GM19395 (cell line): ENCODE results near the gene GABBR2.
A peak's percentile ranks its signal among the peaks of the same experiment; 100 is the strongest.
"Not testable (repeated sequence)": the region's sequence is repeated elsewhere in the genome, so short reads cannot be mapped to it uniquely, and the experiment has no call there.

Experiments used
- ATAC-seq: cut with Tn5 transposase; IDR thresholded peaks from one replicate; pipeline ENCODE4 v1.9.1; 2021; ENCODE audit warnings: mild to moderate bottlenecking, moderate library complexity; ENCODE audit not compliant: unreplicated experiment

GABBR2 gene

GRCh38 chr9:98283143-98283542 lies 425.6 kb downstream of the GABBR2 start:
- ATAC-seq, result not testable (repeated sequence)

DNA sequence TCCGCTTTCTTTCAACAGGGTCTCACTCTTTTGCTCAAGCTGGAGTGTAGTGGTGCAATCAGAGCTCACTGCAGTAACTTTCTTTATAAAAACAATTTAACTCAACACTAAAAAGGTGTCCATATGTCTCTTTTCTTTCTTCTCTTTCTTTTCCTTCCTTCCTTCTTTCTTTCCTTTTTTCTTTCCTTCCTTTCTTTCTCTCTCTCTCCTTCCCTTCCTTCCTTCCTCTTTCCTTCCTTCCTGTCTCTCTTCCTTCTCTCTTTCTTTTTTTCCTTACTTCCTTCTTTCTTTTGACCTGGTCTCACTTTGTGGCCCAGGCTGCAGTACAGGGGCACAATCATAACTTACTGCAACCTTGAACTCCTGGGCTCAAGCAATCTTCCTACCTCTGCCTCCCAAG lies 427.5 kb downstream of the GABBR2 start:
- no peak for ATAC-seq

DNA sequence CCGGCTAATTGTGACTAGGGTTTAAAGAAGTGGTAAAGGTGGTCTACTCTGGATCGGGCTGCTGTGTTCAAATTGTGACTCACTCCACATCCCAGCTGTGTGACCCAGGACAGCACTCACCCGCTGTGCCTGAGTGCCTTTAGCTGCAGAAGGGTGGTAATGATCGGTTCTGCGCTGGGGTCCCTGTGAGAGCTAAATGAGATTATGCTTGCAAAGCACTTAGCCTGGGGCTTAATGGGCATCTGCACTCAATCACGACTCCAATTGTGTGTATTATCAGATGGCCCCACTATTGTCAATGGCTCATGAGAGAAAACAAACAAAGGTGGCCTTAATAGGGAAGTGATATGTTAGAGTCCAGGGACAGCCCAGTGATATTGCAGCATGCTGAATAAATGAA lies 428.2 kb downstream of the GABBR2 start:
- ATAC-seq, result no peak

GRCh38 chr9:98280162-98280561 lies 428.6 kb downstream of the GABBR2 start:
- no peak for ATAC-seq

GRCh38 chr9:98276907-98277469 lies 431.7 kb downstream of the GABBR2 start:
- ATAC-seq, result no peak

DNA sequence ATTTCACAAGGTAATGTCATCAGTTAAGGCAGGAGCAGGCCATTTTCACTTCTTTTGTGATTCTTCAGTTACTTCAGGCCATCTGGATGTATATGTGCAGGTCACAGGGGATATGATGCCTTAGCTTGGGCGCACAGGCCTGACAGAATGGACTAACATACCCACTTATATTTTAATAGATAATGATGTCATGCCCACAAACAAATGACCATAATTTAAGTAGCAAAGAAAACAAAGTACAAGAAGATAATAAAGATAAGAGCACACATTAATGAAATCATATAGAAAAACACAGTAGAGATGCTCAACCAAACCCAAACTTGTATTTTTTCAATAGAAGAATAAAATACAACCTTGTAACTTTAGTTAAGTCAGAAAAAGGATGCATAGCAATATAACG lies 433.6 kb downstream of the GABBR2 start:
- no peak for ATAC-seq

DNA sequence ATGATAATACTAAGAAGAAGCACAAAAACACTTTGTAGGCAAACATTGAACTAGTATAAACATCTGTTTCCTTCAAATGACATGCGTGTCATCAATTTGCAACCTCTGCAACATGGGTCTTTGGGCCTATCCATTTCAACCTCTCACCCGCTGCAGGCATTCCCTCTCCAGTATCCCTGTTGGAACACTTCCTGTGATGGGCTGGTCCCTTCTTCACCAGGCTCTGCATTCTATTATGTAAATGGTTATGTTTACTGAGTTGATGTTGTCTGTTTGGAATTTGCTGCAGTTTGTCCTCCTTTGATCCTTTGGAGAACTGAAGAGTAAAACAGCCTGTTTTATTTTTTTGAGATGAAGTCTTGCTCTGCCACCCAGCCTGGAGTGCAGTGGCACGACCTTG lies 436.7 kb downstream of the GABBR2 start:
- no peak for ATAC-seq

GRCh38 chr9:98271479-98271878 lies 437.3 kb downstream of the GABBR2 start:
- ATAC-seq, result no peak

DNA sequence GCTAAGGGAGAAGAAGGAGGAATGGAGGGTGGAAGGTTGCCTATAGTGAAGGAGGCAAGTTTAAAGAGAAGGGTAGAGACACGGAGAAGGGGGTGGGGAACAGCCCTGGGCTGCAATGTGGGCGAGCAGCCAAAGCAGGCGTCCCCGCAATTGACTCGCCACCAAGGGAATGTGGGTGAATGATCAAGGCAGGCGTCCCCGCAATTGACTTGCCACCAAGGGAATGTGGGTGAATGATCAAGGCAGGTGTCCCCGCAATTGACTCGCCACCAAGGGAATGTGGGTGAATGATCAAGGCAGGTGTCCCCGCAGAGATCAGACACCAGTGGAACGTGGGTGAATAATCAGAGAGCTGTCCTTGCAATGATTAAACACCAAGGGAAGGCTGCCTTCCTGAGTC lies 438.5 kb downstream of the GABBR2 start:
- ATAC-seq, result not testable (repeated sequence)

DNA sequence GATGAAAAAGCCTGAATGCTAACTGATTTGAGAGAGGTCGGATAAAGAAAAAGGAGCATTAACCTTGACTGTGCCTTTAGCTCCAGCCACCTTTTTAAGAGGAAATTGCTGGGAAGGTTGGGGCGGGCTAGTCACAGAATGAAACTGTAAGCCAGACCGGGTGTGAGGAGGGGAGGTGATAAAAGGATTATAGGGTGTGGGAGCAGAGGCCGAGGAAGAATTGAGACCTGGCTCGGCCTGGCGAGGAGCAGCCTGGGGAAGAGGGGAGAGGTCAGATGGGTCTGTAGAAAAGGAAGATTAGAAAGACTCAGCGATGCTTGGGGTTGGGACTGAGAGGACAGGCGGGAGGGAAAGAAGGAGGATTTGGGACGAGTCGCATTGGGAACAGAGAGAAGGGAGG lies 439.1 kb downstream of the GABBR2 start:
- ATAC-seq, result not testable (repeated sequence)

DNA sequence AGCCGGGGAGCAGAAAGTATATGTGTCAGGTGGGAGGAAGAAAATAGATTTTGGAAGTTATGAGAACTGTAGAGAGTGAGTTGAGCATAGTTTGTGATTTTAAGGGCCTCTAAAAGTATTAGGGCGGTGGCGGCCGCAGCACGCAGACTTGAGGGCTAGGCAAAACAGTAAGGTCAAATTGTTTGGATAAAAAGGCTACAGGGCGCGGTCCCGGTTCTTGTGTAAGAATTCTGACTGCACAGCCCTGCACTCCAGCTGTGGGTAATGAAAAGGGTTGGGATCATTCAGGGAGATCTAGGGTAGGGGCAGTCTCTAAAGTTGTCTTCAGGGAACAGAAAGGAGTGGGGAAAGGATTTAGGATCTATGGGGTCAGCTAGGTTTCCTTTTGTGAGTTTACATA lies 441.2 kb downstream of the GABBR2 start:
- ATAC-seq, result not testable (repeated sequence)

DNA sequence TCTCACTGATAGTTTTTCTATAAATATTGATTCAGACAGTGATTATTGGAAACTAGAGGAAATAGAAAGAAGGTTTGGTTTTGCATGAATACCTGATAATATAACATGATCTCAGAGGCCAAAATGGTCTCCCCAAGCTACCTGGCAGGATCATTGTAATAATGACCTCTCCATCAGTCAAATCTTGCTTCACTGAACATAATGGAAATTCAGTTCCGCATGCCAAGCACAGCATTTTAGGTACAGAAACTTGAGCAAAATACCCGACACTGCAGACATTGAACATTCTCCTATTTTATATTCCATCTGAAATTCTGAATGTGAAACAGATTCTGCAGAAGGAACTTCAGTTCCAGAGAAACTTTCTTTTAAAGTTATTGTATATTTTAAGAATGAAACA lies 444.2 kb downstream of the GABBR2 start:
- no peak for ATAC-seq

DNA sequence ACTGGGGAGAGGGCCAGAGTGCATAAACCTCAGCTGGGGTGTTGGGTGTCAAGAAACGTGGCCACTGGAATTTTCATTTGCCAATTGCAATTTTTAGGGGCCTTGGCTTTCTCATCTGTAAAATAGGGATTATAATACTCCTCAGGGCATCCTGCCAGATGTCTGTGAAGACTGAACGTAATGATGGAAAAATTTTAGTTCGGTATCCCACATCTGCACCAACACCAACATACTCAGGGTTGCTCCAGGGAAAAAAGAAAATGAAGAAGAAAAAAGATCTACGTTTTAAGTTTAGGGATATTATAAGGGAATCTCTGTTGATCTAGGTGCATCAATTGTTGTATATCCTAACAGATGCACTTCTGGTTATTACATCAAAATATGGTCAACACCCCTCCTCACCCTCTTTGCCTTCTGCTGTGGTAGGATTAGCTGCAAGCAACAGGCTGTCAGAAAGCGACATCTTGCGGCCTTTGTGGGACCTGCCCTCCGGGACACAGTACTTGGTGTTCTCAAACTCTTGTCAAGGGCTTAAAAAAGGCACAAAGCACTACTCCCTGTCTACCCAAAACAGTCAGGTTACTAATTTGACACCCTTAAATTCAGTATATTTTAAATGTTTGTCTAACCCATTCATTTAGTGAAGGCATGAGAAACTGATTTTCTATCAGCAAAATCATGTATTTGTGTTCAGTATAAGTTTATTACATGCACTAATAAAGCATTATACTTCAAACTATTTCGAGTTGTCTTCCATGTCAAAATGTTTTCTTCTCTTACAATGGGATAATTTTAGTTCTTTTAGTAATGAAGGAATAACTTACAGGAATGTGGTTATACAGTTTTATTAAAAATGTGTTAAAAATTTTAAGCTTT lies 445.0 kb downstream of the GABBR2 start:
- ATAC-seq, result no peak

DNA sequence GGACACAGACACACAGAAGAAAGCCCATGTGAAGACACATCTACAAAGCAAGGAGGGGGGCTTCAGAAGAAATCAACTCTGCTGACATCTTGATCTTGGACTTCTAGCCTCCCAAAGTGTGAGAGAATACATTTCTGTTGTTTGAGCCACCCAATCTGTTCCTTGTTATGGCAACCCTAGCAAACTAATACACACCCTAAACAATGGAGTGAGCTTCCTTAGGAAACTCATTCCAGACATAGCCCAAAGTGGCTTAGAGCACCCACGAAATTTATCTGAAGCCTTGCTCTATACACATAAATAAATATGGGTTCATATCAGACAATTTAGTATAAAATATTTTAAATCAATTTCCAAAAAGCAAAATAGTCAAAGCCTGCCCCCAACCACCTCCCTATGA lies 445.7 kb downstream of the GABBR2 start:
- no peak for ATAC-seq

DNA sequence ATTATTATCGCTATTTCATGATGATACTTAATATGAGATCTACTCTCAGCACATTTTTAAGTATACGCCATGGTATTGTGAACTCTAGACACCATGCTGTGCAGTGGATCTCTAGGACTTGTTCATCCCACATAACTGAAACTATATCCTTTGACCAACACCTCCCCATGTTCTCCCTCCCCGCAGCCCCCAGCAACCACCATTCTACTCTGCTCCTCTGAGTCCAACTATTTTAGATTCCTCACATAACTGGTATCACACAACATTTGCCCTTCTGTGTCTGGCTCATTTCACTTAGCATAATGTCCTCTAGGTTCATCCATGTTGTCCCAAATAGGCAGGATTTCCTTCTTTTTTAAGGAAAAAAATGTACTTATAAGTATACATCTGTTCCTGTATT lies 446.7 kb downstream of the GABBR2 start:
- ATAC-seq, result no peak

GRCh38 chr9:98260635-98261034 lies 448.1 kb downstream of the GABBR2 start:
- no peak for ATAC-seq

- ATAC-seq, result no peak
Measured at GRCh38 chr9:98259791-98260190, 448.9 kb downstream of the GABBR2 start.

DNA sequence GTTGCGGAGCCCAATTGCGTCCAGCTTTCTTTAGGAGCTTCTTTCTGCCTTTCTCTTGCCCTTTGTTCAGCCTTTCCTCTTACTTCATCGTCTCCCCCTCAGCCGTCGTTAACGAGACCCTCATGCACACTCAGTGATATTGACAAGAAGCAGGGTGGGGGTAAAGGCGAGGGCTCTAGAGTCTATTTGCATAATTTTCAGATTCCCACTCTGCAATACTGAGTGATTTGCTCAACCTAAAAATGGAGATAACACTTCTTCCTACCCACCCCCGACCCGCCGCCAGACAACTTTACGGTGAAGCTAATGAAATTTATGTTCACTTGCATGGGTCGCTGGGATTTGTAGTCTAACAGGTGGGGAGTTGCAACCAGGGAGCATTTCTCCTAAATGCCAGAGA lies 452.0 kb downstream of the GABBR2 start:
- ATAC-seq, result no peak

DNA sequence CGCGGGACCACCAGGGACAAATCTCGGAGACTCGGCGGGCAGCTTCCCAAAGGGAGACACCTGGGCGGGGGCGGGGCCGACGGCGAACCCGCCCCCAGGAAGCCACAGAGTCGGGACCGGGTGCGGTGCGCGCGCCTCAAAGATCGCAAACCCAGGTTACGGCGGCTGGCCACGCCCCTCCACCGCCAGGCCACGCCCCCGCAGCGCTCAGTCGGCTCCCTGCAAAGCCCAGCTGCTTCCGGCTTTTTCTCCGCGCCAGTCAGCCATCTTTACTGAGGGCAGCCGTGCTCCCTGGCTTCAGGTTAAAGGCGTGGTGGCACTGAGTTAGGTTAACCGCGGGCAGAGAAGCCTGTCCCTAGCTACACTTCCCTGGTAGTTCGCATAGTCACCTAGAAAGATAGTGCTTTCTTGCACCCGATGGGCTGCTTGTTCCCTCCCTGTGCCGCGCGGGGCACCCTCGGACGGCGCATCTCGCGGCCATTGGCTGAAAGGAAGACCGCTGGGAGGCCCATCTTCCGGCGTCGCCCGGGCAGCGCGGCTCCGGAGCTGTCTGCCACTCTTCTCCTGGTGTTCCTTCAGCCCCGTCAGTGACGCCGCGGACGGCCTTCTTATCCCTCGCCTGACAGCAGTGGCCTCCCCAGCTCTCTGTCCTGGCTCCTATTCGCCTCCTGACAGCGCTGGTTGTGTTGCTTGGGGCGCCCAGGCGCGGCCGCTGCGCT lies 453.0 kb downstream of the GABBR2 start, which contains the start of gene TBC1D2:
TBC1D2 (minus strand) TSS at position 72 of the 719 bp plus-strand sequence. CDS start 108 bp downstream, outside the sequence.
- peak; percentile 88 for ATAC-seq

- peak; percentile 44 for ATAC-seq
Measured at GRCh38 chr9:98255061-98255577, 453.6 kb downstream of the GABBR2 start.

DNA sequence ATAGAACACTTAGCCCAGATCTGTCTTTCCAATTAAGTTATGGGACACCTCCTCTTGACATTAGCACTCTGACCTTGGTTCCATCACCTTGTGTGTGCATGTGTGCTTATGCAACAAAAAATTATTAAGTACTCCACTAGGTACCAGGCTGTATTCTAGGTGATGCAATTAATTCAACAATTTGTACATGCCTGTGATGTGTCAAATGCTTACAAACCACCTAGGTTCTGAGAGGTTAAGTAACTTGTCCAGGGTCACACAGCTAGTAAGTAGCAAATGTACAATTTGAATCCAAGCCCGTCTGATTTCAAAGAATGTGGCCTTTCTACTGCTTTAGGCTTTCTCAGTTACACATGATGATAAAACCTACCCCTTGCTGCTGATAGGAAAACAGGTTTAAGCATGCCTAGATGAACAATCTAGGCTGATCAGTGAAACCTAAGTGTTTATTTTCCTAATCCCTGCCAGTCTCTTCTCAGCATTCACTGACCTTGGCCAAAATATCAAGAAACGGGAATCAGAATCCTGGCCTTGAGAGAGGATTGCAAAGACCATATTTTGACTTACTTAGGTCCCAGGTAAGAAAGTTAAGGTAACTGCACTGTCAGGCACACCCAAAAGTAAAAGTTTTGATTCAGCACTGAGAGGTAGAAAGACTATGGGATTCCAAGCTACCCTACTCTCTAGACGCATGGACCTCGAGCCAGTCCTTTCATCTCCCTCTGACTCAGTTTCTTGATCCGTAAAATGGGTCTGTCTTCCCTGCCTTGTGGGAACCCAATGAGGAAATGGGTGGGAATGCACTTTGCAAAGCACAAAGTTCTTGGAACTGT lies 454.3 kb downstream of the GABBR2 start:
- no peak for ATAC-seq
